H9 (cell line): ENCODE data around the gene UBE2E1. TPM values are rescaled to one million over a fixed set of nuclear protein-coding genes. Genes with fewer than 3 reads are reported as not detected.

ENCODE experiments used
- DNase-seq: peaks from one replicate; pipeline ENCODE4 v3.0.0-alpha.2; 2017
- H2AFZ ChIP-seq: one replicate; pipeline ENCODE4 v1.6.1; 2013; ENCODE audit warnings: mild to moderate bottlenecking, low read length, control low read depth, moderate library complexity
- H2AK5ac ChIP-seq: 2 replicates; pipeline ENCODE4 v1.6.1; 2013; ENCODE audit warnings: low read length, control low read depth, mixed read lengths; ENCODE audit not compliant: insufficient read length
- H2BK120ac ChIP-seq: one replicate; pipeline ENCODE4 v1.6.1; 2013; ENCODE audit warnings: low read depth, mild to moderate bottlenecking, low read length, control low read depth, inconsistent platforms; ENCODE audit not compliant: poor library complexity, severe bottlenecking
- H2BK12ac ChIP-seq: 2 replicates; pipeline ENCODE4 v1.6.1; 2013; ENCODE audit warnings: low read length, control low read depth, mixed read lengths, low read depth; ENCODE audit not compliant: insufficient read length
- H2BK15ac ChIP-seq: 2 replicates; pipeline ENCODE4 v1.6.1; 2013; ENCODE audit warnings: low read depth, low read length, control low read depth
- H2BK20ac ChIP-seq: one replicate; pipeline ENCODE4 v1.6.1; 2013; ENCODE audit warnings: low read depth, mild to moderate bottlenecking, low read length, control low read depth, inconsistent platforms; ENCODE audit not compliant: poor library complexity, severe bottlenecking
- H2BK5ac ChIP-seq: 2 replicates; pipeline ENCODE4 v1.6.1; 2013; ENCODE audit warnings: low read length, control low read depth, mixed read lengths; ENCODE audit not compliant: insufficient read length
- H3K14ac ChIP-seq: 2 replicates; pipeline ENCODE4 v1.6.1; 2013; ENCODE audit warnings: low read length, control low read depth; ENCODE audit not compliant: insufficient read depth
- H3K18ac ChIP-seq: 2 replicates; pipeline ENCODE4 v1.6.1; 2013; ENCODE audit warnings: low read depth, mild to moderate bottlenecking, mixed read lengths, low read length, control low read depth; ENCODE audit not compliant: insufficient read length
- H3K23ac ChIP-seq: 2 replicates; pipeline ENCODE4 v1.6.1; 2013; ENCODE audit warnings: low read length, control low read depth, mixed read lengths, low read depth; ENCODE audit not compliant: insufficient read length
- H3K23me2 ChIP-seq: 2 replicates; pipeline ENCODE4 v1.6.1; 2013; ENCODE audit warnings: low read depth, mild to moderate bottlenecking, mixed read lengths, low read length, control low read depth; ENCODE audit not compliant: insufficient read length, poor library complexity, severe bottlenecking
- H3K27ac ChIP-seq: 2 replicates; pipeline ENCODE4 v1.5.1; 2013; ENCODE audit warnings: low read length, control low read depth, mixed read lengths, low read depth; ENCODE audit not compliant: insufficient read length
- H3K27me3 ChIP-seq: 2 replicates; pipeline ENCODE4 v1.6.1; 2013; ENCODE audit warnings: low read length, control low read depth, inconsistent platforms; ENCODE audit not compliant: insufficient read depth
- H3K4ac ChIP-seq: 2 replicates; pipeline ENCODE4 v1.6.1; 2013; ENCODE audit warnings: low read depth, mild to moderate bottlenecking, control low read depth, inconsistent platforms, low read length, moderate library complexity
- H3K4me1 ChIP-seq: 2 replicates; pipeline ENCODE4 v1.6.1; 2013; ENCODE audit warnings: low read length, control low read depth, inconsistent platforms; ENCODE audit not compliant: insufficient read depth
- H3K4me2 ChIP-seq: 2 replicates; pipeline ENCODE4 v1.6.1; 2013; ENCODE audit warnings: low read length, control low read depth, mixed read lengths; ENCODE audit not compliant: insufficient read length, insufficient read depth
- H3K56ac ChIP-seq: 2 replicates; pipeline ENCODE4 v1.6.1; 2013; ENCODE audit warnings: low read depth, mild to moderate bottlenecking, mixed read lengths, low read length, control low read depth; ENCODE audit not compliant: insufficient read length
- H3K79me1 ChIP-seq: 2 replicates; pipeline ENCODE4 v1.6.1; 2013; ENCODE audit warnings: low read depth, mild to moderate bottlenecking, moderate library complexity, low read length, control low read depth, inconsistent platforms; ENCODE audit not compliant: insufficient read depth, poor library complexity, severe bottlenecking
- H3K79me2 ChIP-seq: 2 replicates; pipeline ENCODE4 v1.6.1; 2013; ENCODE audit warnings: low read length, control low read depth, inconsistent platforms; ENCODE audit not compliant: insufficient read depth
- H3K9ac ChIP-seq: 2 replicates; pipeline ENCODE4 v1.6.1; 2013; ENCODE audit warnings: low read length, control low read depth, mixed read lengths; ENCODE audit not compliant: insufficient read length; ENCODE audit errors: extremely low read depth
- H3K9me3 ChIP-seq: one replicate; pipeline ENCODE4 v1.6.1; 2013; ENCODE audit warnings: low read depth, low read length, inconsistent platforms; ENCODE audit not compliant: control insufficient read depth
- H3T11ph ChIP-seq: one replicate; pipeline ENCODE4 v1.6.1; 2013; ENCODE audit warnings: mild to moderate bottlenecking, low read length, control low read depth, inconsistent platforms
- H4K20me1 ChIP-seq: one replicate; pipeline ENCODE4 v1.6.1; 2013; ENCODE audit not compliant: control insufficient read depth, insufficient read length, insufficient read depth
- H4K5ac ChIP-seq: 2 replicates; pipeline ENCODE4 v1.6.1; 2013; ENCODE audit warnings: low read depth, mild to moderate bottlenecking, mixed read lengths, low read length, control low read depth; ENCODE audit not compliant: insufficient read length
- H4K8ac ChIP-seq: replicated peaks from 2 replicates; pipeline ENCODE4 v1.6.1; 2013; ENCODE audit warnings: low read length, control low read depth, mixed read lengths, low read depth; ENCODE audit not compliant: insufficient read length
- H4K91ac ChIP-seq: 2 replicates; pipeline ENCODE4 v1.6.1; 2013; ENCODE audit warnings: low read depth, mild to moderate bottlenecking, moderate library complexity, mixed read lengths, low read length, control low read depth; ENCODE audit not compliant: insufficient read length
- H3K27ac Mint-ChIP-seq, 3 experiments: 2 replicates in 2 of 3; 3 replicates in 1 of 3; pipeline ENCODE4 v1.8.0; 2020 to 2021; ENCODE audit warnings: mixed read lengths in 3 of 3, mild to moderate bottlenecking in 1 of 3, moderate library complexity in 1 of 3
- H3K27me3 Mint-ChIP-seq: 2 replicates; pipeline ENCODE4 v1.8.0; 2021; ENCODE audit warnings: low read depth, mild to moderate bottlenecking, moderate library complexity, mixed read lengths
- H3K36me3 Mint-ChIP-seq, 3 experiments: 2 replicates in 2 of 3; 3 replicates in 1 of 3; pipeline ENCODE4 v1.8.0; 2020 to 2021; ENCODE audit warnings: low read depth in 3 of 3, mixed read lengths in 3 of 3; ENCODE audit not compliant: insufficient read depth in 1 of 3
- H3K4me1 Mint-ChIP-seq, 2 experiments: 2 replicates each; pipeline ENCODE4 v1.8.0; 2020; ENCODE audit warnings: mixed read lengths in 2 of 2
- H3K4me3 Mint-ChIP-seq, 2 experiments: 2 replicates in 1 of 2; 3 replicates in 1 of 2; pipeline ENCODE4 v1.8.0; 2020 to 2021; ENCODE audit warnings: mild to moderate bottlenecking in 2 of 2, mixed read lengths in 2 of 2, moderate library complexity in 1 of 2
- H3K9me3 Mint-ChIP-seq, 2 experiments: 2 replicates in 1 of 2; 3 replicates in 1 of 2; pipeline ENCODE4 v1.8.0; 2020; ENCODE audit warnings: mild to moderate bottlenecking in 2 of 2, mixed read lengths in 2 of 2, moderate library complexity in 1 of 2
- CTCF ChIP-seq: fragments of 200-600 bp; sonication (generic); conservative IDR thresholded peaks from 3 replicates; pipeline ENCODE4 v1.8.0; 2021; ENCODE audit warnings: antibody characterized with exemption, mild to moderate bottlenecking
- WGBS: extraction: QIAGEN DNeasy Blood & Tissue Kit; methylation state at CpG from one replicate; pipeline ENCODE4 v1.1.7; 2013; ENCODE audit warnings: missing lambda C conversion rate, low lambda C conversion rate, mixed read lengths; ENCODE audit not compliant: insufficient read length; ENCODE audit errors: extremely low coverage; 5-methylcytosine and 5-hydroxymethylcytosine counted together
- total RNA-seq: library from RNA; stranded (reverse); gene quantifications from 2 replicates; pipeline ENCODE4 v1.2.1, GENCODE V29; 2021

UBE2E1 gene
- total RNA-seq, 1 experiment from 2014 or later: 142 TPM

- H3K4me1 ChIP-seq: peaks cover 12% of the 10 kb centered on the region; the same call in 1 of the 2 replicates
- H3K4me2 ChIP-seq: no peak overlapping the region
- no peak overlapping the region for H3K23ac ChIP-seq
- no peak overlapping the region for H2BK5ac ChIP-seq
- no peak overlapping the region for H3K4ac ChIP-seq
- no CpG with 5 or more reads among the region's 1 CpG for WGBS
- H2AFZ ChIP-seq: no peak overlapping the region
- no peak for TF ChIP-seq CTCF
- Mint-ChIP-seq H3K4me1 (peaks cover 33 to 46% of the 10 kb centered on the region in 2 experiments), H3K9me3 (0 out of 5 replicates have a peak, but pooled peaks cover 0 to under 1% of the 10 kb centered on the region in 2 experiments), H3K4me3 (no peak overlapping the region), H3K27me3 (no peaks in the 10 kb centered on the region), H3K36me3 (peaks cover 6 to 18% (median 15%) of the 10 kb centered on the region in 3 experiments), H3K27ac (peak overlapping the region; percentile 16 to 94 (median 65); a peak in 3 of 7 replicates)
- no peak for DNase-seq
- no peak overlapping the region for H3K56ac ChIP-seq
- no peak overlapping the region for H3T11ph ChIP-seq
- H3K27me3 ChIP-seq: no peaks in the 10 kb centered on the region
- H4K5ac ChIP-seq: no peak overlapping the region
- H2BK20ac ChIP-seq: no peak overlapping the region
- H2BK15ac ChIP-seq: no peak overlapping the region
- H4K91ac ChIP-seq: no peak overlapping the region
- no peak overlapping the region for H2AK5ac ChIP-seq
- no peak overlapping the region for H3K9ac ChIP-seq
- H3K23me2 ChIP-seq: no peaks in the 10 kb centered on the region
- H3K14ac ChIP-seq: no peak overlapping the region
- peaks cover 8% of the 10 kb centered on the region for H3K79me1 ChIP-seq
- H3K18ac ChIP-seq: no peak overlapping the region
- no peak overlapping the region for H4K8ac ChIP-seq
- no peak overlapping the region for H2BK12ac ChIP-seq
- H3K9me3 ChIP-seq: no peaks in the 10 kb centered on the region
- peaks cover 7% of the 10 kb centered on the region; the same call in 1 of the 2 replicates for H3K79me2 ChIP-seq
- H2BK120ac ChIP-seq: no peak overlapping the region
- H3K27ac ChIP-seq: no peak overlapping the region
- H4K20me1 ChIP-seq: no peaks in the 10 kb centered on the region
These were observed 59.2 kb downstream of the UBE2E1 start for GRCh38 chr3:23864931-23865330.
